HepG2 (cell line): ENCODE data around the gene C22orf39. TPM values are rescaled to one million over a fixed set of nuclear protein-coding genes. Genes with fewer than 3 reads are reported as not detected.

Experiments
- EP300 ChIP-seq, 3 experiments: sonication (generic) in 1 of 3; formaldehyde crosslinking in 1 of 3; IDR thresholded peaks; 2 replicates each; pipeline versions ENCODE4 v1.5.1 to v1.6.1; 2011 to 2020; ENCODE audit warnings: low read depth in 2 of 3, low read length in 2 of 3, borderline replicate concordance in 1 of 3, improper control_type of control experiment in 1 of 3, mild to moderate bottlenecking in 1 of 3, missing genetic modification reagents in 1 of 3, moderate library complexity in 1 of 3
- ETV5 ChIP-seq: IDR thresholded peaks from 2 replicates; pipeline ENCODE4 v1.6.1; 2018; ENCODE audit warnings: missing biosample characterization, missing genetic modification reagents, inconsistent platforms, borderline replicate concordance
- FOXP4 ChIP-seq: sonication (generic); formaldehyde crosslinking; IDR thresholded peaks from 2 replicates; pipeline ENCODE4 v1.4.0; 2020; ENCODE audit warnings: missing genetic modification reagents
- GRHL1 ChIP-seq: sonication (generic); formaldehyde crosslinking; conservative IDR thresholded peaks from 2 replicates; pipeline ENCODE4 v1.8.0; 2022; ENCODE audit warnings: missing genetic modification reagents
- HNRNPLL ChIP-seq: fragments of 200-400 bp; formaldehyde crosslinking; IDR thresholded peaks from 2 replicates; pipeline ENCODE4 v1.6.1; 2017; ENCODE audit warnings: mild to moderate bottlenecking, low read depth, low read length; ENCODE audit not compliant: poor library complexity, severe bottlenecking
- NR2F6 ChIP-seq, 2 experiments: IDR thresholded peaks; 2 replicates each; pipeline ENCODE4 v1.6.1; 2016; ENCODE audit warnings: antibody characterized with exemption in 1 of 2, mild to moderate bottlenecking in 1 of 2
- RAD51 ChIP-seq: fragments of 450-650 bp; IDR thresholded peaks from 2 replicates; pipeline ENCODE4 v1.6.1; 2016; ENCODE audit warnings: borderline replicate concordance
- TBX3 ChIP-seq: fragments of 450-650 bp; IDR thresholded peaks from 2 replicates; pipeline ENCODE4 v1.6.1; 2017; ENCODE audit warnings: antibody characterized with exemption, mild to moderate bottlenecking, inconsistent platforms, borderline replicate concordance
- ZC3H13 ChIP-seq: sonication (generic); formaldehyde crosslinking; IDR thresholded peaks from 2 replicates; pipeline ENCODE4 v1.8.1; 2023; ENCODE audit warnings: mild to moderate bottlenecking, missing genetic modification reagents, moderate library complexity
- ZNF510 ChIP-seq: sonication (generic); formaldehyde crosslinking; IDR thresholded peaks from 2 replicates; pipeline ENCODE4 v1.4.0; 2020; ENCODE audit warnings: low read depth, mild to moderate bottlenecking, missing genetic modification reagents
- ZNF609 ChIP-seq: sonication (generic); formaldehyde crosslinking; IDR thresholded peaks from 2 replicates; pipeline ENCODE4 v1.4.0; 2020; ENCODE audit warnings: mild to moderate bottlenecking, missing genetic modification reagents, borderline replicate concordance
- ZNF816 ChIP-seq: sonication (generic); formaldehyde crosslinking; IDR thresholded peaks from 2 replicates; pipeline ENCODE4 v1.8.0; 2022; ENCODE audit warnings: missing genetic modification reagents, mild to moderate bottlenecking, borderline replicate concordance
- ZNF83 ChIP-seq: sonication (generic); formaldehyde crosslinking; IDR thresholded peaks from 2 replicates; pipeline ENCODE4 v1.4.0; 2020; ENCODE audit warnings: missing genetic modification reagents, mild to moderate bottlenecking, borderline replicate concordance
- polyA plus RNA-seq, 8 experiments: library from polyadenylated mRNA; depleted of rRNA in 3 of 8; stranded (reverse) in 7 of 8; unstranded in 1 of 8; fragments of >200 nt; fragmentation: Illumina TruSeq in 4 of 8; extraction: Trizol in 4 of 8; gene quantifications; 2 replicates each; pipeline versions ENCODE4 v1.2.1 to v1.2.3, GENCODE V29; 2011 to 2016; ENCODE audit warnings: low read depth in 4 of 8, missing spikeins in 1 of 8, mixed read lengths in 1 of 8; ENCODE audit not compliant: insufficient read depth in 1 of 8
- total RNA-seq, 5 experiments: library from RNA; depleted of rRNA; stranded (reverse); fragments of >200 nt; fragmentation: Illumina TruSeq; extraction: Trizol; gene quantifications; 2 replicates each; pipeline ENCODE4 v1.2.3, GENCODE V29; 2016; ENCODE audit warnings: low read depth in 1 of 5
- TF ChIP-seq, protein P1 (sequence below): sonication (generic); formaldehyde crosslinking; IDR thresholded peaks from 2 replicates; pipeline ENCODE4 v1.5.1; 2020; ENCODE audit warnings: missing genetic modification reagents, mild to moderate bottlenecking, borderline replicate concordance
- TF ChIP-seq, protein P2 (sequence below): sonication (generic); formaldehyde crosslinking; IDR thresholded peaks from 2 replicates; pipeline ENCODE4 v1.5.0; 2020; ENCODE audit warnings: missing genetic modification reagents

C22orf39 gene
- total and polyA plus RNA-seq, 2 of the 13 experiments (the other 11 are each of a cell fraction or from before 2014, with no cell fraction given): 23.4 to 26.4 TPM

DNA sequence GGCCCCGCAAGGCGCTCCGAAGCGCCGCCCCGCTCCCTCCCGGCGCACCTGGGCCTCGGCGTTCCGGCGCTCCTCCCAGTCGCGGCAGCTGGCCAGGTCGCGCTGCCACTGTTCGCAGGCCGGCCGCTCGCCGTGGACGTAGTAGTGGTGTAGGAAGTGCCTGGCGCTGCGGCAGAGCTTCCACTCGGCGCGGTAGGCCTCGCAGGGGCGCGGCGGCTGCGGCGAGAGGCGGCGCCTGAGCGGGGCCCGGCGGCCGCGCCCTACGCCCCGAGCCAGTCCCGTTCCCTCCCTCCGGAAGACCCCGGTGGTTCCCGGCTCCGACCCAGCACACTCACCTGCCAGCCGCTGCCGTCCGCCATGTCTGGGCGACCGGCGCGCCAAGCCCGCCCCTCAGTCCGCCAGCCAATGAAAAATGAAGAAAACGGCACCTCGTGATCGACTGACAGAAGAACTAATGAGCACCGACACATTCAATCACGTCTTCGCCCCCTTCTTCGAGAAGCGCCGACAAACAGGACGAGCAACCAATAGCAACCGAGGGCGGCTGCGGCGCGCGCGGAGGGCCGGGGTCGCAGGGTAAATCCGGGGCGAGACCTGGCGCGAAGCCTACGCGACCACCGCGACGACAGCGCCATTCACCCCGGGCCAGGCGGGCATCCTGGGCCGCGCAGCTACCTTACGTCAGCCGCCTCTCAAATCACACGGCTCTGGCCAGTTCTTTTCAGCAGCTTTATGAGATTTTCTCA is at the start of gene C22orf39 (continued):
- TF ChIP-seq ZNF609 (CRISPR knock-in tag) (no peak), ZNF510 (CRISPR knock-in tag) (no peak), ZC3H13 (CRISPR knock-in tag) (0 out of 2 replicates have a peak, but pooled peaks have one; percentile 22), ETV5 (CRISPR knock-in tag) (0 out of 2 replicates have a peak, but pooled peaks have one; percentile 8), ZNF816 (peak; percentile 67; the same call in 1 of the 2 replicates), ZNF83 (CRISPR knock-in tag) (no peak), FOXP4 (CRISPR knock-in tag) (peak; percentile 44; the same call in 1 of the 2 replicates), GRHL1 (CRISPR knock-in tag) (no peak), HNRNPLL (peak; percentile 85), NR2F6 (IDR thresholded peaks at IDR 0.05) (no peak), NR2F6 (CRISPR knock-in tag; IDR thresholded peaks at IDR 0.05) (peak; percentile 42; the same call in 1 of the 2 replicates), TBX3 (no peak), EP300 (IDR thresholded peaks at IDR 0.05; ENCODE audit: low read depth in 2 of 2, low read length in 2 of 2) (no peak), EP300 (CRISPR knock-in tag; IDR thresholded peaks at IDR 0.05; ENCODE audit: borderline replicate concordance) (no peak), RAD51 (no peak)
- TF ChIP-seq, protein P1, sequence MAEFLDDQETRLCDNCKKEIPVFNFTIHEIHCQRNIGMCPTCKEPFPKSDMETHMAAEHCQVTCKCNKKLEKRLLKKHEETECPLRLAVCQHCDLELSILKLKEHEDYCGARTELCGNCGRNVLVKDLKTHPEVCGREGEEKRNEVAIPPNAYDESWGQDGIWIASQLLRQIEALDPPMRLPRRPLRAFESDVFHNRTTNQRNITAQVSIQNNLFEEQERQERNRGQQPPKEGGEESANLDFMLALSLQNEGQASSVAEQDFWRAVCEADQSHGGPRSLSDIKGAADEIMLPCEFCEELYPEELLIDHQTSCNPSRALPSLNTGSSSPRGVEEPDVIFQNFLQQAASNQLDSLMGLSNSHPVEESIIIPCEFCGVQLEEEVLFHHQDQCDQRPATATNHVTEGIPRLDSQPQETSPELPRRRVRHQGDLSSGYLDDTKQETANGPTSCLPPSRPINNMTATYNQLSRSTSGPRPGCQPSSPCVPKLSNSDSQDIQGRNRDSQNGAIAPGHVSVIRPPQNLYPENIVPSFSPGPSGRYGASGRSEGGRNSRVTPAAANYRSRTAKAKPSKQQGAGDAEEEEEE (CRISPR knock-in tag): no peak
- TF ChIP-seq, protein P2, sequence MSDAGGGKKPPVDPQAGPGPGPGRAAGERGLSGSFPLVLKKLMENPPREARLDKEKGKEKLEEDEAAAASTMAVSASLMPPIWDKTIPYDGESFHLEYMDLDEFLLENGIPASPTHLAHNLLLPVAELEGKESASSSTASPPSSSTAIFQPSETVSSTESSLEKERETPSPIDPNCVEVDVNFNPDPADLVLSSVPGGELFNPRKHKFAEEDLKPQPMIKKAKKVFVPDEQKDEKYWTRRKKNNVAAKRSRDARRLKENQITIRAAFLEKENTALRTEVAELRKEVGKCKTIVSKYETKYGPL: no peak; the same call in 1 of the 2 replicates
